LHCN-M2 (cell line): Measurements from ENCODE around the gene SAMD1. TPM values are rescaled to one million over a fixed set of nuclear protein-coding genes. Genes with fewer than 3 reads are reported as not detected.

Source experiments
- DNase-seq: peaks from one replicate; pipeline ENCODE4 v3.0.0-alpha.2; 2012; ENCODE audit warnings: low read depth
- total RNA-seq: library from RNA; depleted of rRNA; stranded (reverse); fragments of >200 nt; gene quantifications from 2 replicates; pipeline ENCODE4 v1.2.3, GENCODE V29; 2014

Gene SAMD1
- total RNA-seq, 1 experiment from 2014 or later: 59.3 TPM

GRCh38 chr19:14113762-14114414 lies 23.3 kb upstream of the SAMD1 start:
- no peak for DNase-seq

GRCh38 chr19:14112809-14113385 lies 22.3 kb upstream of the SAMD1 start:
- peak; percentile 35 for DNase-seq

GRCh38 chr19:14112051-14112808 lies 21.7 kb upstream of the SAMD1 start:
- no peak for DNase-seq

GRCh38 chr19:14111486-14111885 lies 20.9 kb upstream of the SAMD1 start:
- DNase-seq: no peak

- no peak for DNase-seq
Measured at GRCh38 chr19:14110650-14111049, 20.1 kb upstream of the SAMD1 start.

GRCh38 chr19:14107581-14108461 lies 17.3 kb upstream of the SAMD1 start:
- DNase-seq: no peak

- no peak for DNase-seq
Measured at GRCh38 chr19:14106840-14107239, 16.3 kb upstream of the SAMD1 start.

- no peak for DNase-seq
Measured at GRCh38 chr19:14105680-14106079, 15.1 kb upstream of the SAMD1 start.

GRCh38 chr19:14103310-14103709 lies 12.8 kb upstream of the SAMD1 start:
- DNase-seq: no peak

GRCh38 chr19:14102756-14103155 lies 12.2 kb upstream of the SAMD1 start:
- no peak for DNase-seq

- DNase-seq: no peak
Measured at GRCh38 chr19:14102102-14102696, 11.6 kb upstream of the SAMD1 start.

GRCh38 chr19:14101003-14101545 lies 10.5 kb upstream of the SAMD1 start:
- DNase-seq: no peak

- DNase-seq: no peak
Measured at GRCh38 chr19:14097532-14098151, 7.1 kb upstream of the SAMD1 start.

- DNase-seq: no peak
Measured at GRCh38 chr19:14096272-14096992, 5.9 kb upstream of the SAMD1 start.

- no peak for DNase-seq
Measured at GRCh38 chr19:14094854-14095253, 4.3 kb upstream of the SAMD1 start.

- DNase-seq: no peak
Measured at GRCh38 chr19:14093117-14093823, 2.7 kb upstream of the SAMD1 start.

- DNase-seq: no peak
Measured at GRCh38 chr19:14091813-14092462, 1.4 kb upstream of the SAMD1 start.

- peak; percentile 66 for DNase-seq
Measured at GRCh38 chr19:14091081-14091812, 696 bp upstream of the SAMD1 start.
